ENCODE data around the gene DGCR2. TPM values are rescaled to one million over a fixed set of nuclear protein-coding genes. Genes with fewer than 3 reads are reported as not detected.

Gene DGCR2
- total and polyA plus RNA-seq, 2 of the 8 experiments (the other 6 are each of a cell fraction or from before 2014, with no cell fraction given) = 42.3 to 62.2 TPM

DNA sequence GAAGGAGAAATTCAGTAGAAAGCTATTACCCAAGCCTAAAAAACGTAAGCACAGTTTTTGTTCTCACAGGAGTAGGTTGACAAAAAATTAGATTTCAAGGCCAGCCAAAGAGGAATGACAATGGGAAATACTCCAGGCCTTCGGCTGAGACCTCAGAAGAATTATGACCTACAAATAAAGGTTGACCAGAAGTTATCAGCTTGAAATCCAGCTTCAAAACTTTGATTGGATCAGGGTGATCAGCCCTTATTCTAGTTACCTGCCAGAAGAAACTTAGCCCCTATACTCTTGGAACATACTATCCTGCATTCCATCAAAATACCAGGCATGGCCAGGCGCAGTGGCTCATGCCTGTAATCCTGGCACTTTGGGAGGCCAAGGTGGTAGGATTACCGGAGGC, 117.7 kb downstream of the DGCR2 start:
- DNase-seq (ENCODE audit: low read depth in 1 of 2, low spot score in 2 of 2) (no peak), FAIRE-seq (no peak)
- Histone ChIP-seq H2BK20ac (ENCODE audit: low read length) (no peak overlapping the region), H3K36me3 (ENCODE audit: control insufficient read depth in 2 of 4, insufficient read depth in 4 of 4, low read length in 3 of 4) (no peaks in the 10 kb centered on the region), H4K8ac (ENCODE audit: extremely low read depth, insufficient read depth, low read length) (no peak overlapping the region), H3K14ac (ENCODE audit: insufficient read length) (no peak overlapping the region), H3K79me2 (ENCODE audit: control insufficient read depth in 1 of 2, insufficient read depth in 2 of 2, low read length in 2 of 2) (no peaks in the 10 kb centered on the region), H3K23me2 (ENCODE audit: low read depth, low read length) (no peaks in the 10 kb centered on the region; the same call in none of the 2 replicates), H3K23ac (ENCODE audit: insufficient read length) (no peak overlapping the region), H3K9me3 (ENCODE audit: insufficient read depth in 2 of 2, low read depth in 1 of 2, low read length in 1 of 2) (no peaks in the 10 kb centered on the region), H3K79me1 (ENCODE audit: low read depth, low read length) (no peaks in the 10 kb centered on the region), H4K20me1 (replicated peaks in 1 of 2; ENCODE audit: control insufficient read depth in 1 of 2, insufficient read depth in 2 of 2, low read length in 2 of 2) (no peaks in the 10 kb centered on the region), H2AFZ (ENCODE audit: low read length) (no peak overlapping the region), H2BK5ac (ENCODE audit: low read depth, low read length) (no peak overlapping the region), H2AK5ac (ENCODE audit: low read depth, low read length) (no peak overlapping the region), H2BK12ac (ENCODE audit: low read depth, low read length) (no peak overlapping the region), H3K4ac (replicated peaks; ENCODE audit: insufficient read length, low read depth, low read length) (no peak overlapping the region), H2BK120ac (replicated peaks; ENCODE audit: low read depth, low read length) (no peak overlapping the region), H3K18ac (ENCODE audit: extremely low read depth, low read length) (no peak overlapping the region), H3K27me3 (replicated peaks in 1 of 4; ENCODE audit: control insufficient read depth in 3 of 4, extremely low read depth in 1 of 4, insufficient read depth in 3 of 4, low read length in 3 of 4) (no peaks in the 10 kb centered on the region), H3K4me3 (ENCODE audit: extremely low read depth in 1 of 4, insufficient read depth in 2 of 4, low read depth in 3 of 4, low read length in 4 of 4) (no peak overlapping the region), H2BK15ac (ENCODE audit: low read length) (no peak overlapping the region), H4K5ac (ENCODE audit: insufficient read length, low read depth, low read length) (no peak overlapping the region), H3K4me2 (ENCODE audit: insufficient read depth in 1 of 2, low read depth in 2 of 2, low read length in 2 of 2) (no peak overlapping the region), H3K27ac (ENCODE audit: low read depth, low read length) (no peak overlapping the region), H4K91ac (replicated peaks; ENCODE audit: insufficient read length, low read length) (no peak overlapping the region), H3K9ac (replicated peaks in 1 of 4; ENCODE audit: extremely low read depth in 1 of 4, low read depth in 3 of 4, low read length in 3 of 4) (no peak overlapping the region), H3K4me1 (replicated peaks in 1 of 4; ENCODE audit: control insufficient read depth in 3 of 4, insufficient read depth in 4 of 4, low read length in 3 of 4) (no peaks in the 10 kb centered on the region), H3K56ac (replicated peaks; ENCODE audit: insufficient read length, low read depth, low read length) (no peak overlapping the region)
- ChIA-PET POLR2A (ENCODE audit: partially characterized antibody) (no interaction called here), CTCF (ENCODE audit: partially characterized antibody) (interaction anchor here (1.1 kb wide), 1 partner anchor 8 kb away, joined by 3 read pairs; no protein-coding TSS in a partner anchor)
- 93% methylated on average over 4 of the region's 4 CpGs; no CpG with 5 or more reads in 1 of the 2 experiments for WGBS, 2 experiments (ENCODE audit: extremely low coverage in 1 of 2, insufficient coverage in 1 of 2, insufficient read length in 1 of 2, insufficient replicate concordance in 2 of 2, low coverage in 1 of 2, low lambda C conversion rate in 2 of 2, missing lambda C conversion rate in 1 of 2)
- TF ChIP-seq TCF12 (IDR thresholded peaks at IDR 0.05; ENCODE audit: low read depth, low read length) = no peak
- no peak for TF ChIP-seq SUZ12 (IDR thresholded peaks at IDR 0.05; ENCODE audit: low read length)
- TF ChIP-seq, protein P1, sequence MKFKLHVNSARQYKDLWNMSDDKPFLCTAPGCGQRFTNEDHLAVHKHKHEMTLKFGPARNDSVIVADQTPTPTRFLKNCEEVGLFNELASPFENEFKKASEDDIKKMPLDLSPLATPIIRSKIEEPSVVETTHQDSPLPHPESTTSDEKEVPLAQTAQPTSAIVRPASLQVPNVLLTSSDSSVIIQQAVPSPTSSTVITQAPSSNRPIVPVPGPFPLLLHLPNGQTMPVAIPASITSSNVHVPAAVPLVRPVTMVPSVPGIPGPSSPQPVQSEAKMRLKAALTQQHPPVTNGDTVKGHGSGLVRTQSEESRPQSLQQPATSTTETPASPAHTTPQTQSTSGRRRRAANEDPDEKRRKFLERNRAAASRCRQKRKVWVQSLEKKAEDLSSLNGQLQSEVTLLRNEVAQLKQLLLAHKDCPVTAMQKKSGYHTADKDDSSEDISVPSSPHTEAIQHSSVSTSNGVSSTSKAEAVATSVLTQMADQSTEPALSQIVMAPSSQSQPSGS (IDR thresholded peaks at IDR 0.05; ENCODE audit: low read length) = no peak
- no peak for TF ChIP-seq EP300 (IDR thresholded peaks at IDR 0.05; ENCODE audit: borderline replicate concordance in 1 of 2, low read depth in 2 of 2, low read length in 2 of 2)
- TF ChIP-seq FOSL1 (IDR thresholded peaks at IDR 0.05; ENCODE audit: insufficient read depth, low read depth, low read length) = no peak
- no peak for TF ChIP-seq CBX5 (IDR thresholded peaks at IDR 0.05; ENCODE audit: low read depth, low read length)
- TF ChIP-seq, protein P2, sequence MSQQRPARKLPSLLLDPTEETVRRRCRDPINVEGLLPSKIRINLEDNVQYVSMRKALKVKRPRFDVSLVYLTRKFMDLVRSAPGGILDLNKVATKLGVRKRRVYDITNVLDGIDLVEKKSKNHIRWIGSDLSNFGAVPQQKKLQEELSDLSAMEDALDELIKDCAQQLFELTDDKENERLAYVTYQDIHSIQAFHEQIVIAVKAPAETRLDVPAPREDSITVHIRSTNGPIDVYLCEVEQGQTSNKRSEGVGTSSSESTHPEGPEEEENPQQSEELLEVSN (IDR thresholded peaks at IDR 0.05) = no peak
- TF ChIP-seq SAP30 (IDR thresholded peaks at IDR 0.05; ENCODE audit: insufficient read depth, insufficient replicate concordance, low read length) = no peak
- no peak for TF ChIP-seq CTBP2 (IDR thresholded peaks at IDR 0.05; ENCODE audit: borderline replicate concordance, insufficient read depth, insufficient read length, low read length)
- no peak for TF ChIP-seq RNF2 (IDR thresholded peaks at IDR 0.05; ENCODE audit: borderline replicate concordance, low read depth, low read length, missing control alignments, poor library complexity, severe bottlenecking)
- TF ChIP-seq CHD1 (IDR thresholded peaks at IDR 0.05; ENCODE audit: low read depth, low read length) = no peak

All from H1 (cell line).